Measurements from ENCODE around the gene STUM. TPM values are rescaled to one million over a fixed set of nuclear protein-coding genes. Genes with fewer than 3 reads are reported as not detected.
"Not testable (repeated sequence)": the region's sequence is repeated elsewhere in the genome, so short reads cannot be mapped to it uniquely, and the experiment has no call there.

Gene STUM
- total RNA-seq, 1 donor from 2014 or later: 0.86 TPM

DNA sequence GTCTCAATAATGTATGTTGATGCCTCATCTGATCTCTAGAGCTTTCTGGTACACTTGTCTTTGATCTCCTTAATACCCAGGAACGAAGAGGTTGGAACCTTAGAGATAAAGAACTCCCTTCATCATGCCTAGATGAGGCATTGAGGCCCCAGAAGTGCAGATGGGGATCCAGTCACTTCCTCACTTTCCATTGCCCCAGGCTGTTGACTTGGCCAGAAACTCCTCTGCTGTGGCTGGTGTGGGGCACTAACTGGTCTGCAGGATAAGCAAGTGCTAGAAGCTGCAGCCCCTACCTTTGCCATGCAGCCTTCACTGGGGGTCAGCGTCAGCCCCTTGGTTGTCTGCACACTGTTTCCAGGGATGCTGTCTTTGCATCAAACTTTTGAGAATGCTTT lies 49.9 kb downstream of the STUM start:
- H3K4me1 Mint-ChIP-seq: peaks cover 26% of the 10 kb centered on the region
- no peak overlapping the region for H3K27ac Mint-ChIP-seq (ENCODE audit: unreplicated experiment)
- H3K4me3 Mint-ChIP-seq: no peak overlapping the region
- no peaks in the 10 kb centered on the region for H3K9me3 Mint-ChIP-seq
- TF ChIP-seq, protein P1, sequence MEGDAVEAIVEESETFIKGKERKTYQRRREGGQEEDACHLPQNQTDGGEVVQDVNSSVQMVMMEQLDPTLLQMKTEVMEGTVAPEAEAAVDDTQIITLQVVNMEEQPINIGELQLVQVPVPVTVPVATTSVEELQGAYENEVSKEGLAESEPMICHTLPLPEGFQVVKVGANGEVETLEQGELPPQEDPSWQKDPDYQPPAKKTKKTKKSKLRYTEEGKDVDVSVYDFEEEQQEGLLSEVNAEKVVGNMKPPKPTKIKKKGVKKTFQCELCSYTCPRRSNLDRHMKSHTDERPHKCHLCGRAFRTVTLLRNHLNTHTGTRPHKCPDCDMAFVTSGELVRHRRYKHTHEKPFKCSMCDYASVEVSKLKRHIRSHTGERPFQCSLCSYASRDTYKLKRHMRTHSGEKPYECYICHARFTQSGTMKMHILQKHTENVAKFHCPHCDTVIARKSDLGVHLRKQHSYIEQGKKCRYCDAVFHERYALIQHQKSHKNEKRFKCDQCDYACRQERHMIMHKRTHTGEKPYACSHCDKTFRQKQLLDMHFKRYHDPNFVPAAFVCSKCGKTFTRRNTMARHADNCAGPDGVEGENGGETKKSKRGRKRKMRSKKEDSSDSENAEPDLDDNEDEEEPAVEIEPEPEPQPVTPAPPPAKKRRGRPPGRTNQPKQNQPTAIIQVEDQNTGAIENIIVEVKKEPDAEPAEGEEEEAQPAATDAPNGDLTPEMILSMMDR (conservative IDR thresholded peaks at IDR 0.05): no peak
- H3K27me3 Mint-ChIP-seq (ENCODE audit: low read depth): no peaks in the 10 kb centered on the region
- no peak for DNase-seq (ENCODE audit: low read depth, low spot score)
- H3K36me3 Mint-ChIP-seq (ENCODE audit: low read depth): no peaks in the 10 kb centered on the region

DNA sequence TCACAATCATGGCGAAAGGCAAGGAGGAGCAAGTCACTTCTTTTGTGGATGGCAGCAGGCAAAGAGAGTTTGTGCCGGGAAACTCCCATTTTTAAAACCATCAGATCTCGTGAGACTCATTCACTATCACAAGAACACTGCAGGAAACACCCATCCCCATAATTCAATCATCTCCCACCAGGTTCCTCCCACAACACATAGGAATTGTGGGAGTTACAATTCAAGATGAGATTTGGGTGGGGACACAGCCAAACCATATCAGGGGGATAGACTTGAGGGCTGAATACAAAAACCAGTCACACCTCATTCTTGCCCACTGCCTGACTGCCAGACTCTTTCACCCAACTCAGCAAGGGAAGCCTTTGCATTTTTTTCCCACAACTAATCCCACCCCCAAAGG lies 50.4 kb downstream of the STUM start:
- H3K4me1 Mint-ChIP-seq: peaks cover 31% of the 10 kb centered on the region
- H3K27me3 Mint-ChIP-seq (ENCODE audit: low read depth); H3K9me3 Mint-ChIP-seq; DNase-seq (ENCODE audit: low read depth, low spot score); H3K27ac Mint-ChIP-seq (ENCODE audit: unreplicated experiment); H3K36me3 Mint-ChIP-seq (ENCODE audit: low read depth); H3K4me3 Mint-ChIP-seq: not testable (repeated sequence)

DNA sequence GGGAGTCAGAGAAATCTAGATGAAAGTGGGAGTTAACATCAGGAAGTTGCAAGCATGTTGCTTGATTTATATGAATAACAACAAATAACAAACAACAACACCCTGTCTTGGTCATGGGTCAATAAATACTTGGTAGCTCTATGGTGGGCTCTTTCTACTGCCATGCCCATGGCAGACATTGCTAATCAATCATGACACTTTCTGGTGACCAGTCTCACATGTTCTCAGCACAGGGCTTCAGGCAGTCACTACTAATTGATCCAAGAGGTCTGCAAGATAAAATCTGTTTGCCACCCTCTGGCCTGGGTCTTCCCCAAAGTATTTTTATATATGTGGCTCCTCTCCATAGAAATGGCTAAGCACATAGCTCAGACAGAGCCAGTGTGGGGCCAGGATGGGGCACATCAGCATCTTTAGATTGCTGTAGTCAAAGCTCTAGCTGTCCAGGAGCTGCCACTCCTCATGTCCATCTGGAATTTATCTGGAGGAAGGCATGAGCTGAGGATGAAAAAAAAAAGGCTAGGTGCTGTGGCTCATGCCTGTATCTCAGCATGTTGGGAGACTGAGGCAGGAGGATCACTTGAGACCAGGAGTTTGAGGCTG lies 51.2 kb downstream of the STUM start:
- H3K4me3 Mint-ChIP-seq: no peak overlapping the region
- no peaks in the 10 kb centered on the region for H3K9me3 Mint-ChIP-seq
- no peak for DNase-seq (ENCODE audit: low read depth, low spot score)
- peaks cover 39% of the 10 kb centered on the region for H3K4me1 Mint-ChIP-seq
- no peaks in the 10 kb centered on the region for H3K27me3 Mint-ChIP-seq (ENCODE audit: low read depth)
- H3K27ac Mint-ChIP-seq (ENCODE audit: unreplicated experiment): peak overlapping the region; percentile 51
- TF ChIP-seq, protein P1 (conservative IDR thresholded peaks at IDR 0.05): no peak
- H3K36me3 Mint-ChIP-seq (ENCODE audit: low read depth): no peaks in the 10 kb centered on the region

DNA sequence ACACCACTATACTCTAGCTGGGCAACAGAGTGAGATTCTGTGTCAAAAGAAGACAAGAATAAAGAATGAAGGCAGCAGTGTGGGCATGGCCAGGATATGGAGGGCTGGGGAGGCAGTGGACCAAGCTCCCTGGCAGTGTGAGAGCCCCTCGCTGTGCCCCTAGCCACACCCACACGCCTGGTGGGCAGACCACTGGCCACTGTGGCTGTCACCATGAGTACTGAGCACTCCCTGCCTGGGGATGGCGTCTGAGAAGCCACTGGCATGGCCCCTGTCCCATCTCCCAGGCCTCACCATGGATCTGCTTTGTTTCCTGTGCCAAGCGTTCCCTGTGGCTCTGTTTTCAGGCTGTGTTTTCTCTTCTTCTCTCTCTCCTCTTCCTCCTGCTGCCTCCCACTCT lies 51.7 kb downstream of the STUM start:
- DNase-seq (ENCODE audit: low read depth, low spot score): no peak
- no peaks in the 10 kb centered on the region for H3K36me3 Mint-ChIP-seq (ENCODE audit: low read depth)
- H3K4me1 Mint-ChIP-seq: peaks cover 42% of the 10 kb centered on the region
- H3K27me3 Mint-ChIP-seq (ENCODE audit: low read depth): no peaks in the 10 kb centered on the region
- no peak overlapping the region for H3K27ac Mint-ChIP-seq (ENCODE audit: unreplicated experiment)
- no peaks in the 10 kb centered on the region for H3K9me3 Mint-ChIP-seq
- TF ChIP-seq, protein P1 (conservative IDR thresholded peaks at IDR 0.05): no peak
- no peak overlapping the region for H3K4me3 Mint-ChIP-seq

DNA sequence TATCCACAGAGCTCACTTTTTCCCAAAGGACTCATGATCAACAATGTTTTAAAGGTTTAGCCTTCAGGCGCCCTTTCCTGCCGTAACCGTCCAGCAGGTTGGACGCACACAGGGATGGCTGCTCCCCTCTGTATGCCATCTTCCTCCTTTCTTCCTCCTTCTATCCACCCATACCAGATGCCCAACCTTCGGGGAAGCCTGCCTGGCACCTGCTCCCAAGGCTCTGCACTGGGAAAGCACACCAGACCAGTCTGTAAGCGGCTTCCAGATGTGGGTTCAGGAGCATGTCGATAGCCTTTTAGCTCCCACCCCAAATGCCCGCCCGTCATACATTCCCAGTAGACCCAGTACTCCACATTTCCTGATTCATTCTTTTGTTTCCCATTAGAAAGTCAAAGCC lies 52.9 kb downstream of the STUM start:
- Mint-ChIP-seq H3K36me3 (ENCODE audit: low read depth) (no peaks in the 10 kb centered on the region), H3K27ac (ENCODE audit: unreplicated experiment) (peak overlapping the region; percentile 43), H3K4me3 (no peak overlapping the region), H3K4me1 (peaks cover 38% of the 10 kb centered on the region), H3K27me3 (ENCODE audit: low read depth) (no peaks in the 10 kb centered on the region), H3K9me3 (no peaks in the 10 kb centered on the region)
- TF ChIP-seq, protein P1 (conservative IDR thresholded peaks at IDR 0.05): no peak
- DNase-seq (ENCODE audit: low read depth, low spot score): no peak

DNA sequence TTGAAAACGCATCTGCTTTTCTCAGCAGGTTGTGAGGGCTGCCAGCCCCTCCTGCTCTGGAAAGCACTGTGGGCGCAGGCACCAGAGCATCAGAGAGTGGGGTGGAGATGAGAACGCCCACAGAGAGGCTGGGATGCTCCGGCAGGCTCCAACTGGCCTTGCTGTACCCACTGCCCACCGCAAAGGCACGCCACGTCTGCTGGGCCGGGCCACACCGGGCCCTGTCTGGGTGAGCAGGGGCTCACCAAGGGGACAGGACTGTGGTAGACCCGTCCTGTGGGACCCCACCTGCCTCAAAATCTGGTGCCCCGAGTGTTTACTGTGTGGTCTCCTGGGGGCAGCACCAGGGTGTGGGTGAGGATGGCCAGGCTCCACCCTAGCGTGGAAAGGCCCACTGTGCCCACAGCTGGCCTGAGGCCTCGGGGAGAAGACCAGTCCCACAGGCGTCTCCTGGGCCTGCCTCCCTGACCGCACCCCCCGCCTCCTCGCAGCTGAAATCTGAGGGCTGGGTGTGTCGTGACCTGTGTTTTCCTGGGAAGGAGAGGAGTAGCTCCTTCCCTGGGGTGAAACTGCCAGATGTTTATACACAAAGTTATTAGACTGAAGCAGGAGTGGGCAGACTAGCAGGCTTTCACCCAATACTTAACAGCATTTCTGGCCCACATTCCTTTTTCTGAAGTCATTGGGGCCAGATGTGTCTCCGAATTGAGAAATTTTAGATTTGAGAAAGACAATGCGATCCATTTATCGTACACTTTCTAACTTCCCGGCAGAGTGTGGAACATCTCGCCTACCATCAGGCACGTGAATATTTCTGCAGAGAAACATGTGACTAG lies 53.8 kb downstream of the STUM start:
- Mint-ChIP-seq H3K27me3 (ENCODE audit: low read depth) (no peaks in the 10 kb centered on the region), H3K36me3 (ENCODE audit: low read depth) (no peaks in the 10 kb centered on the region), H3K27ac (ENCODE audit: unreplicated experiment) (no peak overlapping the region), H3K4me1 (peaks cover 34% of the 10 kb centered on the region), H3K9me3 (no peaks in the 10 kb centered on the region), H3K4me3 (no peak overlapping the region)
- TF ChIP-seq, protein P1 (conservative IDR thresholded peaks at IDR 0.05): no peak
- no peak for DNase-seq (ENCODE audit: low read depth, low spot score)
